Activated CD8-positive, alpha-beta memory T cell treated with anti-CD3 and anti-CD28 coated beads for 1 hour (primary cell): ENCODE results near the gene PCSK2.

Experiments
- DNase-seq, 2 donors: peaks; one replicate each; pipeline ENCODE4 v3.0.0-alpha.2; 2020; ENCODE audit warnings: low read depth in 1 of 2; ENCODE audit errors: extremely low read depth in 1 of 2

The PCSK2 gene

DNA sequence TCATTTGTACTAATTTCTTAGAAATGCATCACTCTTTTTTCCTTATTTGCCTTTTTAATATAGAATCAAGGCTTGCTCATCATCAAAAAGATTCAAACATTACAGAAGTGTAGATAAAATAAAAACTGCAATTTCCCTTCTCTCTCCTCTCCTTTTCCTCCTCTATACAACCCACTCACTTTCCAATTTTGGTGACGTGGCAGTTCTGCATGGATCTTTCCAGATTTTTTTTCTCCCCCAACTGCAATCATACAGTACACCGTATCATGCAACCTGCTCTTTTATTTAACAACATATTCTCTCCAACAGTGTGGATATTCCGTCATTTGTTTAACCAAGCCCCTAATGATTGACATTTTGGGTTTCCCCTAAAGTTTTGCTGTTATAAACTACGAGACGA, 163.8 kb downstream of the PCSK2 start:
- DNase-seq = no peak

DNA sequence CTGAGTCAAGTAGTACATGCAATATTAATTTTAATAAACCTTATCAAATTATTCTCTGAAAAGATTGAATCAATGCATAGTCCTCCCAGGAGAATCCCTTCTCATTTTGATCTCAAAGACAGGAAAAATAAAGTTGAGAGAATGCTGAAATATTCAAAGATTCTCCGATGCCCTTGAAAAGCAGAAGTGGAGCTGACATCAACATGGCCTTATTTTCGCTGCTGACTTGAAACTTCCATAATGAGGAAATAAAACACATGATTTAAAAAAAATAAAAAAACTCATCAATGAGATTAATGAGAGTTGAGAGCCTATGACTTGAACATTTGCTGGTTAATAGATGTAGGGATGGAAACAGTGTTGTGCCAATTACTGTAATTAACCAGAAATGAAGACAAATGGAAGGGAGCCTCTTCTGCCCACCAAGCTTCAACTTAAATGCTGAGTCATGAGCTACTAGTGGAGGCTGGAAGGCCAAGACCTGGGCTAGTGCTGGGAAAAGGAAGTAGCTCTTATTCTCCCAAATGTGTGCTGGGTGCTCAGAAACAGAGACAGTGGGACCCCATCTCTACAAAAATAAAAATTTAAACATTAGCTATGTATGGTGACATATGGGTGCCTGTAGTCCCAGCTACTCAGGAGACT, 164.4 kb downstream of the PCSK2 start:
- no peak for DNase-seq

DNA sequence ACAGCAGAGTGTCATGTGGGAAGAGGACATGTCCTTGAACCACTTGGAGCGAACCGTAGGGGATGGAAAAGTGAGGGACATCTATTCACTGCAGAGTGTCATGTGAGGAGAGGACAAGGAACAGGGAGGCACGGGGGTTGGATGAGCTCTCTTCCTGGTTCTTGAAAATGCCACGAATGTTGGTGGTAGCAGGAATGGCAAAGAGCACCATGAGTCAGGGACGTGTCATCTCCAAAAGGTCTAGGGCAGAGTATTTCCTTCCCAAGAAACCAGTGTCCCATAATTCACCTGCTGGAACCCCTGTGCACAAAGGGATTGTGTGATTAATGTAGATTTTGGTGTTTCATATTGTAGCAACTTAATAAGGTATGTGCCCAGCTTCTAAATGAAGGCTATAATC, 167.6 kb downstream of the PCSK2 start:
- no peak for DNase-seq

DNA sequence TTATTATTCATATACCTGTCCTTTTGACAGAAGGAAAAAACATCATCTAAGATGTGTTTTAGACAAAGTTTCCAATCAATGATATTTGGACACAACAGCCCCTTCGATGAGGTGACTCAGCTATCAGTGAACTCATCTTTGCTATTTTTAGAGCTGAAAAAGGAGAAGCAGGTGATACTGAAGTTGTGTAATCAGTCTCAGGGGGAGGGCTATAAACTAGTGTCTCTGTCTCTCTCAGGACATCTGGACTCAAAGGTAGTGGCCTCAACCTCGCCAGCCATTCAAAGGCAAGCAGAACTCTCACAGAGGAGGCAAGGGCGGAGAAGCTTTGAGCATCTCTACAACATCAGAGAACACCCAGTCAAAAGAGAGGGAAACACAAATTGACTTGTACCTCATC, 168.9 kb downstream of the PCSK2 start:
- DNase-seq = no peak

DNA sequence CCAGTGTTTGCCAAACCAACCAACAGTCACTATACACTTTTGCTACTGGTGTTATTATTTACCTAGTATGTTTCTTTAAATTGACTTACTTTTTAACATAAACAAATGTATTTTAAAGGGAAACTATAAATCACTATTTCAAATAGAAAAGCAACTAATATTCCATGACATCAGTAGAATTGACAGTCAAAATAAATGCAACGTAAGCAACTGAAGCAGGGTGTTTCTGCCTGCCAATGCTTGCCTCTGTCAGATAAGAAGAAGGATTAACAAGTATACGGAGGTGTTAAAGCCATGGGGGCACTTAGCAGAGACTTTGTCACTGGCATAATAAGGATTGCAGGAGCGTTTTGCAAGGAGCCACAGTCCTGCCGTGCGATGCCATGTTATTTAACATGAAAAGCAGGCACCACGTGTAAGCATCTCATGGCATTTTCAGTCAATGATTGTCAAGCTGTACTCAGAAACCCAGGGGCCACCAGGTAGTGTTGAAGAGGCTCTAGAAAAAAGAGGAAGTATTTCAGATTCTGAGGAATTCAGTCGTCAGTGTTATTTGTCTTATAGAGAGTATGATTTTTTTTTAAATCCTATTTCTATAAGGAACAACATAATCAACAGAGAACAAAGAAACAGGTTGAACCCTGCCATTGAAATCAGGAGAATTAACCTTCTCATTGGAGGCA, 172.6 kb downstream of the PCSK2 start:
- DNase-seq = no peak

DNA sequence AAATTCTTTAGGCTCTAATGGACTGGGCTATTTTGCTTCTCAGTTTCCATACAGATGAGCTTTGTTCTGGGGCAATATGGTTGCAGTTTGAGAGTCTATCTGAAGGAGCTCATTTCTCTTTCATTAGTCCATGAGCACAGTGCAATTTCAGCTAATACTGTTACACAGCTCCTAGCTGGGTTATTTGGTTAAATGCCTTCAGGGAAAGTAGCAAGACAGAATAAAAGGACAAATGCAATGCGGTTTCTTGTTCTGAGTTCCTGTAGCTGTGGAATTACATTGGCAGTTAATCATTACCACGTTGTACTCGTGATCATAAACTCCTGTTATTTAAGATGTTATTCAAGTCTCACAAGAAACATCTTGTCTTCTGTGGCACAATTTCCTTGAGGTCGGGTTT, 176.6 kb downstream of the PCSK2 start:
- DNase-seq = no peak

DNA sequence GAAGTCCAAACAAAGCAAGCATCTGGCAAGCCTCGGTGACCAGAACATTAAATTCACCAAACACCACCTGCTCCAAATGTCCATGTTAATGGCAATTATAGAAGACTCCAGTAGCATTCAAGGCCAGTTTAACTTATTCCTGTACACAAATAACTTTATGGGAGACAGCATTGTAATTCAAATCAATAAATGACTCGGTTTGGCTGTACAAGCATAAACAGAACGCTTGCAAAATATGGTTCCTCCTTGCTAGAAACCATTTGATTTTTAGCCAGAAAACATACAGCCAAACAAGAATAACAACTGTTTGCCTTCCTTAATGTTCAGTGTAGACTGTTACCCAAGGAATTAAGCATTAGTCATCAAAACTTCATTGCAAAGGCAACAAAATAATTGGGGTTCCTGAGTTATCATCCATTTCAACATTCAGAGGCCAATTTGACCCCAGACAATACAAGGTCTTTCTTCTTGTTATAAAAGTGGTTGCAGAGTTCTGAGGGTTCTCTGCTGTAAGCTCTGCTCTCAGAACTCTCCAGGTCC, 179.3 kb downstream of the PCSK2 start:
- DNase-seq = no peak

DNA sequence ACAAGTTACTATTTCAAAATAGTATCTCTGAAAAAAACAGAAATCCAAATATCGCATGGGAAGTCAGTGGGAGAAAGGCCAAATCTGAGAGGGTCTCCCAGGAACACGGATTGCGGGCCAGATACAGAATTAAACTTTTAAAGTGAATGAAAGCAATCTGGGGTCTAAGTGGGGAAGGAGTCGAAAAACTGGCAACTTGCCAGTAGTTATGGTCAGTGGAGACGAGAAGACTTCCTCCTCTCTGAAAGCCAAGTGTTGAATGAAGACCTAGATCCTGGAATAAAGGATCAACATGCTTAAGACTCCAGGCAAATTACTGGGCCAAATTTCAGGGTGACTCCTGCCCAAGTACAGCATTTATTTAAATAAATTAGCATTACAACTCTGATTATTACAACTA, 180.7 kb downstream of the PCSK2 start:
- DNase-seq = no peak

DNA sequence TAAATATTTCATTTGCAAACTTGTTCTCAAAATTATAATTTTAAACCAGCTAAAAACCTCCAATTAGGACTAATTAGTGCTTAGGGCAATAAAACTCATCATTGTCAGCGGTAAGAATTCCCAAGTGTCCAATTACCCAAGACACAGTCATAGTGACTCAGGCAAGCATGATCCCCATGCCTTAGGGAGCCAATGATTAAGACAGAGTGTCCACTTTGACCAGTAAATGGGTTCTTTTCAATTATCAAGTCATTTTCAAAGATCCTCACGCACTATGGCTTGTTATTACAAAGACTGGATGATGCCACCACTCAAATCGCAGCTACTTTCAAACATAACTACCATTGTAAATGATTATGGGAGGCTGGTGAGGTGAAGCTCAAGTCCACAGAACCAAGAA, 190.4 kb downstream of the PCSK2 start:
- no peak for DNase-seq

DNA sequence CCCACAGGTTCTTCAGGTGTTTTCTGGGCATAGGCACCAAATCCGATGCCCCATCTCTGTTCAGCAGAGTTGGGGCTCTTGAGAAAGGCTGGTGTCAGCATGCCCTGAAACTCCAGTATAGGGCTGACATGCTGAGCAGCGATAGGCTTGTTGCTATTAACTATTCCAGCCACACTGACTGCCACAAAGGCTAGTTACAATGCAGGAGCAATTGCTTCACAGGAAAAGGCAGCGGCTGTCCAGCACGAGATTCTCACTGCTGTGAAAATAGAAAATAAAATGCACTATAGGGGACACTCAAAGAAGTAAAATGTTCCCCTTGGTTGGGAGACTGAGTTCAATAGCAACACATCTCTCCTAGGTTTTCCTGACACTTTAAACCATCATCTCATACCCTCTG, 191.9 kb downstream of the PCSK2 start:
- no peak for DNase-seq

DNA sequence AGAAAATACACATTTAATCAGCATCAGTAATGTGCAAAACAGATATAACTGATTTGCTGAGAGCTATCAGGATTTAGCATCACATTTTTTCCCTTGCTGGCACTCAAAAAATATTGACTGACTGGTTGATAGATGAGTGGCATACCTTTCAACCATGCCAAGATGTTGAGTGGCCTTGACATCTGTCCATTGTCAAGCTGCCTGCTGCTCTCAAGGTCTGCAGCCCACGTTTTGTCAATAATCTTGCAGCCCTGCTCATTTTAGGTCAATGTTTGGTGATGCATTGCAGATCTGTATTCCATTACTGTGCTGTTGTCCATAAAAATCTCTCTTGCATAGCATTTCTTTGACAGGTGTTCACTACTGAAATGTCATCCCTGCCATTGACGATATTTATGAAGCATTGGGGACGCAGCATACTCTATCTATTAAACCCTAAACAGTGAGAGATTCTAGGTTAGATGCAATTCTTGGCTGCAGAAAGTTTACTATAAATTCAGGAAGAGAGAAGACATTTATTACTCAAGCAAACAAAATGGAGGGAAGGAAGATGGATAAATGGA, 192.7 kb downstream of the PCSK2 start:
- DNase-seq = no peak

DNA sequence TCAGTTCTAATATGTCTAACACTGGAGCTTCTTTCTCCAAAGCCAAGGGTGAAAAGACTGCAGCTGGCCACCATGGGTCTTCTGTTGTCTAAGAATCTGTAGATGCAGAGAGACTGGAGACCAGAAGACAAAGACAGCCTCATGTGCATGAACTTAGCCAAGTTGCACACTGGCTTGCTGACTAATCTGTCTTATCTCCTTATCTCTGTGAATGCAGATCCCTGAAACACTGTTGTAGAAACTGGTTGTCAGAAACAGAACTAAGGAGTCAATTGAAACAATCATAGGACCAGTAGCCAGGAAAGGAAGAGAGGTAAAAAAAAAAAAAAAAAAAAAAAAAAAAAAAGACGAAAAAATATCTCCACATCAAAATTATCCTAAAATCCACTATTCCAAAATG, 194.7 kb downstream of the PCSK2 start:
- no peak for DNase-seq

DNA sequence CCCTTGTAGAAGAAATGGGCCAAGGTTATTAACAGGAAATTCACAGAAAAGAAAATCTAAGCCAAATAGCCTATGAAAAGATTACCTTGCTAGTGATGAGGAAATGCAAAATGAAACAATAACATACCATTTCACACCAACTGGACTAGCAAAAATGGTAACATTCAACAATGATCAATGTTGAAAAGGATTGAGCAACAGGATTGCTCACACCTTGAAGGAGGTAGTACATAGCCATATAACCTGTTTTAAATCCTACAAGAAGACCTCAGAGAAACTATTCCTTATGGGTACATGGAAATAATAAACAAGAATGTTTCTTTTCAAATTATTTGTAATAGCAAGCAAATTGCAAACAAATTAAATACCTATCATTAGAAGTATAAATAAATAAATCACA, 196.9 kb downstream of the PCSK2 start:
- DNase-seq = no peak

DNA sequence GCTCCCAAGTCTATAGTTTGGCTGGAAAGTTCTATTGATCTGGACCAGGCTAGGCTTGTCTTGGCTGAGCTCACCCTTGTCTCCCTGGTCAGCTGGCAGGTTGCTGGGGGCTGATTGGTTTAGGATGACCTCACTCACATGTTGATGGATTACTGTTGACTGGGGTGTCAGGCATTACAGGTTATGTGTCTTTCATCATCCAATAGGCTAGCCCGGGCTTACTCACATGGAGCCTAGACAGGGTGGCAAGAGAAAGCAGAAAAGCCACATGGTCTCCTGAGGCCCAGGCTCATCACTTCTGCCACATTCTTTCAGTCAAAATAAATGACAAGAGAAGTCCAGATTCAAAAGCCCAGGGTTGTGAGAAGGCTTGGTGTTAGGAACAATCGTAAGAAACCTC, 200.8 kb downstream of the PCSK2 start:
- DNase-seq = no peak

DNA sequence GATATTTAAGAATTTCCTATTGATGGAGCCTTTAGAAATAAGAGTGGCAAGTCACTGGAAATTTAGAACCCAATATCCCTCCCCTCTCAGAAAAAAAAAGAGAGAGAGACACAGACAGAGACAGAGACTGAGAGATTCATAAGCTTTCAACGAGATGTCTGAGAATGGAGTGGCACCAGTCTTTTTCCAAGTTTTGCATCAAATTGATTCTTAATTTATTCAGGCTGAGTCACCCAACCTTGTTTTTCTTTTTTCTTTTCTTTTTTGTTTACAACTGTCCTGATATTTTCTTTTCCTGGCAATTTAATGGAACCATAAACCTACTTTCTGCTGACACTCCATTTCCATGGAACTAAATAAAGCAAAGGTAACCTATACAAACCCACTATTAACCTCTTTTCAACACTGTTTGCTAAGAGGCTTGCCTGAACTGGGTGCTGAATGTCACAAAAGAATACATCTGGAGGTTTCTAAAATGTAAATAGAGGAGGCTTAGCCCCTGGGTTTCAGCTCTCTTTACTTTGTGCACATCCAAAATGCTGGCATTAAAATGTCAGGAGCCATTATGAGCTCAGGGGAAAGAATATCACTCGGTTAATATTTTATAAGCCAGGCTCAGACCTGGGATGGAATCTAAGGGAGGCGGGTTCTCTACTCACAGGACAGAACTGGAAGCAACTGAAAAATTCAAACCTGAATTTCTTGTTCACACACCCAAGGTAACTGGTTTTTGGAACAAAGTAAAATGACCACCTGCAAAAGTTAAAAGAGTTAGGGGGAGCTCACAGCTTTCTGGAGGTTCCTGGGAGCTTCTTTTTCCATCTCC, 203.5 kb downstream of the PCSK2 start:
- DNase-seq = no peak

DNA sequence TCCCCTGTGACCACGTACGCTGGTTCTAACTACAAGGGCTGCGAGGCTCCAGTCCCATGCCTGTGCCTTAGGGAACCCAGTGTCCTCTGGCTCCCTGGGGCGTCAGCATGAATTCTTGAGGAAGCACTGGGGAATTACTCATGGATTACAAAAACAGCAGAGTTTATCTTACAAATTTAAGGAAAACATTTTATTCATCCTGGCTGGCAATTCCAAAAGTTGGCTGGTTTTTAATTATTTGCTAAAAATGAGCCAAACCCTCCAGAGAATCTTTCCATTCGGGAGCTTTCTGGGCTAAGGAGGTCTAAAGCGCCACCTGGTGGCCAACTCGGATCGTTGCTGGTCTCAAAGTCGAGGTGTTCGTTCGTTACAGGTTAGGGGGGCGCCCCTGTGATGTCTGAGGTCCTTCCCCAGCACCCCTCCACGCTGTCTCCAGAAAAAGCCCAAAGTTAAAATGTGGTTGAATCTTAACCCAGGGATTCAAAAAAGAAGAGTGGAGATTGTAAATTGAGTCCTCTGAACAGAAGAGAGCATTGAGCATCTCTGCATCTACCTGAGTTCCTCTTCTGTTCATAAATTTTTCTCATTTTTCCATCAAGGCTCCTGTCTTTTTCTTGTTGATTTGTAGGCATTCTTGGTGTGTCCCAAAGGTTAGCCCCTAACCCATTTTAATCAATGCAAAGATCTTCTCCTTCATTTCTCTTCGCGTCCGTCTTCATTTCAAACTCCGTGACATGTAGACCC, 205.0 kb downstream of the PCSK2 start:
- DNase-seq = peak; percentile 3 to 29

DNA sequence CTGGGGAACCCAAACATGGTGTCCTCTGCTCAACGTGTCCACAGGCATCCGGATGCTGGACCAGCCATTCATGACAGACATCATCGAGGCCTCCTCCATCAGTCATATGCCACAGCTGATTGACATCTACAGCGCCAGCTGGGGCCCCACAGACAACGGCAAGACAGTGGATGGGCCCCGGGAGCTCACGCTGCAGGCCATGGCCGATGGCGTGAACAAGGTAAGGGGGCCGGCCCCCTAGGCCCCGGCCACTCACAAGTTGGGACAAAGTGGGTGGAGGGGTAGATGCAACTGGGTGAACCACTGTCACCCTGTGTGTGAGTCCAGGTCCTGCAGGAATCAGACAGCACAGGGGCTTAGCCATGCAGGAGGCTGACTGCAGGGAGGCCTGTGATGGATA, 209.8 kb downstream of the PCSK2 start:
- DNase-seq = no peak

DNA sequence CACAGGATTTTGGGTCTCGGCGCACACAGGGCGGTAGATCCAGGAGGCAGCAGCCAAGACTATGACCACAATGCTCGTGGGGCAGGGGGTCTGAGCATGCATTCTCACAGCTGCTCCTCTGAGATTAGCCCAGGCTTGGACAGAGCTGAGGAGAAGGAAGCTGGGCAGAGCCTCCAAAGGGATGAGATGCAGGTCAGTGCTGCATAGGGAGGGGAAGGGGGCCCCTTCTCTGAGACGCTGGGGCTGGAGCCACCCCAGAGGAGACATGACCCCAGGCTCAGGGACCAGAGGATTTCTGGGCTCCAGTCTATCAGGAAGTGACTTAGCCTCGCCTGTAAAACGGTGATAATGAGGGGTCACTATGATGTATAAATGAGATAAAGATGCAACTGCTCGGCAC, 210.4 kb downstream of the PCSK2 start:
- no peak for DNase-seq

DNA sequence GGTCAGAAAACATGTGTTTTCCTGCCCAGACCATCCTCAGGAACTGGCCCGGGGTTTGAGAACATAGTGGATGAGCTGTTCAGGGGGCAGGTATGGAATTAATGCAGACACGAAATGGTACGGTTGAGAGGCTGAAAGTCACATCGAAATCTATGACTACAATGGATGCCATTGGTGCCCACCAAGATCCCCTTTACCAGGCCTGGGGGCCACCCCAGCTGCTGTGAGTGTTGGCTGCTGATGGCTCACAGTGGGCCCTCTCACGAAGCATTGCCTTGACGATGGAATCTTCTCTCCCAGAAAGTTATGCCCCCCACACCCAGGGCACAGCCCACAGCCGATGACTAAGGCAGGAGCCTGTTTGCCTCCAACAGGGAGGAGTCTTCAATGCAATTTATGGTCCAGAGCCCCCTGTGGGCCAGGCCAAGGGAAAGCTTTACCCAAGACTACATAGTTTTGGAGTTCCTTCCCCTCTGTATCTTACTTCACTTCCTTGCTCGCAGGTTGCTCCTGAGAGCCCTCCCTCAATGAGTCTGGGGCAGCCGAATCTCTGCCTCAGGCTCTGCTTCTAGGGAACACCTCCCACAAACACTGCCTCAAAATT, 211.7 kb downstream of the PCSK2 start:
- DNase-seq = no peak

DNA sequence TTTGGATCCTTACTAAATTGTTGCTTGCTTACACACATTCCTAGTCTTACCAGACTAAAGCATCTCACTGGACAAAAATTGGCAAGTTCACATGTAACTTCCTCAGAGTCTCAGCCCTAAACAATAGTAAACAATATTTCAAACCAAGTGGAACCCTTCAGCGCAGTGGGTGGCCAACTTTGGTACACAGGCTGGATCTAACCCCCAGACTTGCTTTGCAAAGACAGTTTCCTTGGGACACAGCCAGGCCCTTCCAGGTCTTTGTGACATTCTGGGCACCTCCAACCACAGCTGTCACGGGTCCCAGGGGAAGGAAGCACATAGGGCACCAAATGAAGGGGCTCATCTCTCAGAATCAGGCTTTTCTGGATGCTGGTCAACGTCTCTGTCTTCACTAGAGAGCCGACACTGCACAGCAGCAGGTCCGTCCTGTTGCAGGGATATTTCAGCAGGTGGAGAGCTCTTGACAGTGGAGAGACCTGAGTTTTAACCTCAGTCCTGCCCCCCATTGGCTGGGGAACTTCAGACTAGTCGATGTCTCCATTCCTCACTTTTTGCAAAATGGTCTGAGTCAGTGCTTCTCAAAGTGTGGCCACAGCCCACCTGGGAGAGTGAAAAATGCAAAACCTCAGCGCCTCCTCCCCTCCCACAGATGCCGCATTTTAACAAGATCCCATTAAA, 212.9 kb downstream of the PCSK2 start:
- no peak for DNase-seq
